ENCODE measurements around the gene ORAI1. TPM values are rescaled to one million over a fixed set of nuclear protein-coding genes. Genes with fewer than 3 reads are reported as not detected.

Gene ORAI1
- total and polyA plus RNA-seq, 2 of the 13 experiments (the other 11 are each of a cell fraction or from before 2014, with no cell fraction given) = 9.2 to 17.2 TPM

GRCh38 chr12:121626087-121626852 lies at the start of gene ORAI1 (continued):
- TF ChIP-seq ZNF460 (CRISPR knock-in tag; IDR thresholded peaks at IDR 0.05; ENCODE audit: borderline replicate concordance) = peak; percentile 35; the same call in 1 of the 2 replicates
- TF ChIP-seq ZNF772 (CRISPR knock-in tag; IDR thresholded peaks at IDR 0.05) = 0 out of 2 replicates have a peak, but pooled peaks have one; percentile 7
- TF ChIP-seq TFDP2 (CRISPR knock-in tag; IDR thresholded peaks at IDR 0.05) = peak; percentile 84
- peak; percentile 67; the same call in 1 of the 2 replicates for TF ChIP-seq MTA1 (CRISPR knock-in tag; IDR thresholded peaks at IDR 0.05; ENCODE audit: borderline replicate concordance)
- no peak for TF ChIP-seq MTF2 (CRISPR knock-in tag; IDR thresholded peaks at IDR 0.05; ENCODE audit: borderline replicate concordance)
- TF ChIP-seq ZZZ3 (CRISPR knock-in tag; IDR thresholded peaks at IDR 0.05; ENCODE audit: borderline replicate concordance) = no peak
- TF ChIP-seq EZH2 (conservative IDR thresholded peaks at IDR 0.05; ENCODE audit: low read depth, low read length) = no peak
- TF ChIP-seq GLMP (CRISPR knock-in tag; IDR thresholded peaks at IDR 0.05; ENCODE audit: borderline replicate concordance) = no peak
- TF ChIP-seq TRIM22 (IDR thresholded peaks at IDR 0.05) = no peak
- peak; percentile 30 for TF ChIP-seq SRSF1 (optimal IDR thresholded peaks at IDR 0.05; ENCODE audit: low read depth, low read length)
- TF ChIP-seq BORCS8-MEF2B (CRISPR knock-in tag; IDR thresholded peaks at IDR 0.05) = peak; percentile 44; the same call in 1 of the 2 replicates
- no peak for TF ChIP-seq ZNF263 (CRISPR knock-in tag; IDR thresholded peaks at IDR 0.05)
- 0 out of 2 replicates have a peak, but pooled peaks have one; percentile 56 for TF ChIP-seq ZFP82 (CRISPR knock-in tag; IDR thresholded peaks at IDR 0.05; ENCODE audit: borderline replicate concordance)
- TF ChIP-seq HNRNPK (IDR thresholded peaks at IDR 0.05; ENCODE audit: low read depth, low read length, poor library complexity, severe bottlenecking) = no peak
- peak; percentile 68; the same call in 1 of the 2 replicates for TF ChIP-seq HES4 (CRISPR knock-in tag; IDR thresholded peaks at IDR 0.05; ENCODE audit: borderline replicate concordance)
- peak; percentile 79 for TF ChIP-seq POLR2G (IDR thresholded peaks at IDR 0.05; ENCODE audit: low read depth, low read length)
- TF ChIP-seq ZNF678 (CRISPR knock-in tag; IDR thresholded peaks at IDR 0.05) = no peak
- no peak for TF ChIP-seq ZNF746 (CRISPR knock-in tag; IDR thresholded peaks at IDR 0.05)
- TF ChIP-seq HDAC6 (IDR thresholded peaks at IDR 0.05; ENCODE audit: low read depth, low read length) = no peak
- TF ChIP-seq ZNF761 (CRISPR knock-in tag; conservative IDR thresholded peaks at IDR 0.05) = no peak
- TF ChIP-seq MAF1 (CRISPR knock-in tag; IDR thresholded peaks at IDR 0.05; ENCODE audit: borderline replicate concordance) = 0 out of 2 replicates have a peak, but pooled peaks have one; percentile 40
- TF ChIP-seq TFAP4 (IDR thresholded peaks at IDR 0.05; ENCODE audit: borderline replicate concordance, low read depth) = peak; percentile 65; the same call in 1 of the 2 replicates
- no peak for TF ChIP-seq ZNF44 (CRISPR knock-in tag; IDR thresholded peaks at IDR 0.05)
- no peak for TF ChIP-seq ZMYM2 (CRISPR knock-in tag; IDR thresholded peaks at IDR 0.05)
- no peak for TF ChIP-seq ATF1 (CRISPR knock-in tag; IDR thresholded peaks at IDR 0.05)
